HCT116 (cell line): Measurements from ENCODE around the gene RBM20. TPM values are rescaled to one million over a fixed set of nuclear protein-coding genes. Genes with fewer than 3 reads are reported as not detected.

ENCODE experiments used
- CEBPB ChIP-seq: IDR thresholded peaks from 2 replicates; pipeline ENCODE4 v1.6.1; 2012; ENCODE audit warnings: low read depth
- ELF1 ChIP-seq: IDR thresholded peaks from 2 replicates; pipeline ENCODE4 v1.6.1; 2012; ENCODE audit warnings: low read depth, borderline replicate concordance
- EZH2phosphoT487 ChIP-seq: fragments of 200-600 bp; IDR thresholded peaks from 2 replicates; pipeline ENCODE4 v1.6.1; 2018; ENCODE audit warnings: antibody characterized with exemption, borderline replicate concordance
- JUND ChIP-seq: IDR thresholded peaks from 2 replicates; pipeline ENCODE4 v1.6.1; 2012
- RAD21 ChIP-seq: IDR thresholded peaks from 2 replicates; pipeline ENCODE4 v1.6.1; 2012; ENCODE audit warnings: low read depth, mild to moderate bottlenecking
- SP1 ChIP-seq: IDR thresholded peaks from 2 replicates; pipeline ENCODE4 v1.6.1; 2012; ENCODE audit warnings: low read depth
- ZBTB33 ChIP-seq: IDR thresholded peaks from 2 replicates; pipeline ENCODE4 v1.6.1; 2011; ENCODE audit warnings: mild to moderate bottlenecking, low read length, moderate library complexity; ENCODE audit not compliant: insufficient replicate concordance; ENCODE audit errors: extremely low read depth
- ZFX ChIP-seq: fragments of 450-650 bp; IDR thresholded peaks from 2 replicates; pipeline ENCODE4 v1.6.1; 2017
- ZNF274 ChIP-seq: fragments of 200-500 bp; sonication (Bioruptor generic); IDR thresholded peaks from 2 replicates; pipeline ENCODE4 v1.6.1; 2014; ENCODE audit warnings: mild to moderate bottlenecking, low read depth, low read length, inconsistent platforms
- total RNA-seq: library from RNA; stranded (reverse); gene quantifications from one replicate; pipeline ENCODE4 v1.2.1, GENCODE V29; 2021; ENCODE audit not compliant: unreplicated experiment
- TF ChIP-seq, protein P1 (sequence below), 3 experiments: fragments of 200-600 bp in 1 of 3; sonication (generic) in 1 of 3; IDR thresholded peaks in 2 of 3; conservative IDR thresholded peaks in 1 of 3; 2 replicates each; pipeline ENCODE4 v1.5.1; 2012 to 2017; ENCODE audit warnings: low read depth in 2 of 3, low read length in 2 of 3, antibody characterized with exemption in 1 of 3, borderline replicate concordance in 1 of 3, control low read depth in 1 of 3, mild to moderate bottlenecking in 1 of 3, mixed read lengths in 1 of 3, mixed run types in 1 of 3, moderate library complexity in 1 of 3; ENCODE audit not compliant: insufficient read depth in 1 of 3
- TF ChIP-seq, protein P2 (sequence below): IDR thresholded peaks from 2 replicates; pipeline ENCODE4 v1.6.1; 2012

The RBM20 gene
- total RNA-seq, 1 experiment from 2014 or later: 2.0 TPM

GRCh38 chr10:110753462-110753861, 109.3 kb downstream of the RBM20 start (continued):
- TF ChIP-seq, protein P1, sequence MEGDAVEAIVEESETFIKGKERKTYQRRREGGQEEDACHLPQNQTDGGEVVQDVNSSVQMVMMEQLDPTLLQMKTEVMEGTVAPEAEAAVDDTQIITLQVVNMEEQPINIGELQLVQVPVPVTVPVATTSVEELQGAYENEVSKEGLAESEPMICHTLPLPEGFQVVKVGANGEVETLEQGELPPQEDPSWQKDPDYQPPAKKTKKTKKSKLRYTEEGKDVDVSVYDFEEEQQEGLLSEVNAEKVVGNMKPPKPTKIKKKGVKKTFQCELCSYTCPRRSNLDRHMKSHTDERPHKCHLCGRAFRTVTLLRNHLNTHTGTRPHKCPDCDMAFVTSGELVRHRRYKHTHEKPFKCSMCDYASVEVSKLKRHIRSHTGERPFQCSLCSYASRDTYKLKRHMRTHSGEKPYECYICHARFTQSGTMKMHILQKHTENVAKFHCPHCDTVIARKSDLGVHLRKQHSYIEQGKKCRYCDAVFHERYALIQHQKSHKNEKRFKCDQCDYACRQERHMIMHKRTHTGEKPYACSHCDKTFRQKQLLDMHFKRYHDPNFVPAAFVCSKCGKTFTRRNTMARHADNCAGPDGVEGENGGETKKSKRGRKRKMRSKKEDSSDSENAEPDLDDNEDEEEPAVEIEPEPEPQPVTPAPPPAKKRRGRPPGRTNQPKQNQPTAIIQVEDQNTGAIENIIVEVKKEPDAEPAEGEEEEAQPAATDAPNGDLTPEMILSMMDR (IDR thresholded peaks at IDR 0.05 in 2 of 3, conservative IDR thresholded peaks at IDR 0.05 in 1 of 3; ENCODE audit: borderline replicate concordance in 1 of 3, insufficient read depth in 1 of 3, low read depth in 2 of 3, low read length in 2 of 3): no peak
- TF ChIP-seq CEBPB (no peak), ZBTB33 (no peak), RAD21 (no peak), ZFX (no peak), EZH2phosphoT487 (no peak), ELF1 (no peak), ZNF274 (no peak), SP1 (no peak), JUND (no peak)
- TF ChIP-seq, protein P2, sequence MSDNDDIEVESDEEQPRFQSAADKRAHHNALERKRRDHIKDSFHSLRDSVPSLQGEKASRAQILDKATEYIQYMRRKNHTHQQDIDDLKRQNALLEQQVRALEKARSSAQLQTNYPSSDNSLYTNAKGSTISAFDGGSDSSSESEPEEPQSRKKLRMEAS: no peak
